ENCODE measurements around the gene NNMT. TPM values are rescaled to one million over a fixed set of nuclear protein-coding genes. Genes with fewer than 3 reads are reported as not detected.
A peak's percentile ranks its signal among the peaks of the same experiment; 100 is the strongest.

The NNMT gene
- total RNA-seq, 1 donor from 2014 or later, result 0.82 TPM

GRCh38 chr11:114317787-114318137 lies 21.6 kb downstream of the NNMT start:
- peak; percentile 59 for TF ChIP-seq CTCF (conservative IDR thresholded peaks at IDR 0.05)
- H3K27ac Mint-ChIP-seq (ENCODE audit: unreplicated experiment), result no peak overlapping the region

GRCh38 chr11:114318361-114318760 lies 22.2 kb downstream of the NNMT start:
- Mint-ChIP-seq H3K4me3 (no peak overlapping the region), H3K9me3 (no peaks in the 10 kb centered on the region), H3K27me3 (ENCODE audit: low read depth) (peaks cover 15% of the 10 kb centered on the region), H3K36me3 (ENCODE audit: low read depth) (no peaks in the 10 kb centered on the region), H3K4me1 (peaks cover 7% of the 10 kb centered on the region), H3K27ac (ENCODE audit: unreplicated experiment) (no peak overlapping the region)
- TF ChIP-seq CTCF (conservative IDR thresholded peaks at IDR 0.05), result no peak
- no peak for DNase-seq (ENCODE audit: low read depth, low spot score)

More at GRCh38 chr11:114317787-114318137, 21.6 kb downstream of the NNMT start:
- Mint-ChIP-seq H3K4me1 (peaks cover 7% of the 10 kb centered on the region), H3K4me3 (no peak overlapping the region), H3K27me3 (ENCODE audit: low read depth) (peaks cover 15% of the 10 kb centered on the region), H3K36me3 (ENCODE audit: low read depth) (no peaks in the 10 kb centered on the region), H3K9me3 (no peaks in the 10 kb centered on the region)
- peak; percentile 7 for DNase-seq (ENCODE audit: low read depth, low spot score)

DNA sequence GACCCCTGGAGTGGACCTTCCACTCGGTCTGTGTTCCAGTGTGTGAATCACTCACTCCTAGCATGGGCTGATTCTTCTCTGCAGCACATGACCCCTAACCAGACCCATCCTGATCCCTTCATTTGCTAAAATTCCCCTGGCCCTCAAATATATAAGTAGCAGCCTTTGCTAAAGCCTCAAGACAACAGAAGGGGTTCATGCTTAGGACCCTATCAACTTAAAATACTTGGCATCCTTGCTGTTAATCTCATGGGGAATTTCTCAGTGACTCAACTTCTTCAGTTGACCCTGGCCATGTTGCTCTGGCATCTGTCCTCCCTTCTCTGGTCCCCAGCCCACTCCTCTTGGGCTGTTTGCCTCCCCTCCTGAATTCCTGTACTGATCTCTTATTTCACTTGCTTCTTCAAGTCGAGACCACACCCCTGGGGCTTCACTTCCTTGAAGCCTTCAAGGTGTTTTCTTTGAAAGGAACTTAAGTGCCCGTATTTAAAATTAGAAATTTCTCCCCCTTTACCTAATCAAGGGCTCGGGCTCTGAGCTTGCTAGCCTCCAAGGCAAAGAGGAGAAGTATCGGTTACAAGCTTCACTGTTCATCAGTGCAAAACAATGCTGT lies 23.6 kb downstream of the NNMT start:
- Mint-ChIP-seq H3K4me3 (no peak overlapping the region), H3K27ac (ENCODE audit: unreplicated experiment) (no peak overlapping the region), H3K36me3 (ENCODE audit: low read depth) (no peaks in the 10 kb centered on the region), H3K4me1 (peaks cover 7% of the 10 kb centered on the region), H3K27me3 (ENCODE audit: low read depth) (peaks cover 17% of the 10 kb centered on the region), H3K9me3 (peaks cover 6% of the 10 kb centered on the region)
- no peak for DNase-seq (ENCODE audit: low read depth, low spot score)
- TF ChIP-seq CTCF (conservative IDR thresholded peaks at IDR 0.05), result no peak

DNA sequence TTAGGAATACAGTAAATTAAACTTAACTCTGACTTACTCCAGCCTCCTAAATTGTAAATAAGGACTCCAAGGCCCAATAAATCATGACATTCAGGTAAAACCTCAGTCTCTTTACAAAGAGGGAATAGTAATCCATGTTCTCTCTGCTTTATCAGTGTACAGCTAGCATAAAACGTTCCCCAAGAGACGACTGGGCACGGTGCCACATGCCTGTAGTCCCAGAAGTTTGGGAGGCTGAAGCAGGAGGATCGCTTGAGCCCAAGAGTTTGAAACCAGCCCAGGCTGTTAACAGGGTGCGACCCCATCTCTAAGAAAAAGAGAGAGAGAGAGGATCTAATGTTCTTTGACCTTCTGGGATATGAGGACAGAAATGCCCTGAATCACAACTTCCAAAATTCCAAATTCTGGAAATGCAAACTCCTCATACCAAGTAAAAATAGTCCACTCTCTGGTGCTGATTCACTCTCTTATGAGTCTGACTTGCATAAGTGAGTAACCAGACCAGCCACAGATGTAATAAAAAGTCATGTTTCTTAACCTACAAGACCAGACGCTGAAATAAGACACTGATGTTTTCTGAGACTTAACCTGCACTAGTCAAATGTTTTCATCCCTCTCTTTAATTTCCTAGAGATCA lies 25.5 kb downstream of the NNMT start:
- Mint-ChIP-seq H3K27ac (ENCODE audit: unreplicated experiment) (no peak overlapping the region), H3K27me3 (ENCODE audit: low read depth) (peaks cover 11% of the 10 kb centered on the region), H3K9me3 (peaks cover 8% of the 10 kb centered on the region), H3K4me3 (no peak overlapping the region), H3K36me3 (ENCODE audit: low read depth) (no peaks in the 10 kb centered on the region), H3K4me1 (no peaks in the 10 kb centered on the region)
- no peak for DNase-seq (ENCODE audit: low read depth, low spot score)
- no peak for TF ChIP-seq CTCF (conservative IDR thresholded peaks at IDR 0.05)

DNA sequence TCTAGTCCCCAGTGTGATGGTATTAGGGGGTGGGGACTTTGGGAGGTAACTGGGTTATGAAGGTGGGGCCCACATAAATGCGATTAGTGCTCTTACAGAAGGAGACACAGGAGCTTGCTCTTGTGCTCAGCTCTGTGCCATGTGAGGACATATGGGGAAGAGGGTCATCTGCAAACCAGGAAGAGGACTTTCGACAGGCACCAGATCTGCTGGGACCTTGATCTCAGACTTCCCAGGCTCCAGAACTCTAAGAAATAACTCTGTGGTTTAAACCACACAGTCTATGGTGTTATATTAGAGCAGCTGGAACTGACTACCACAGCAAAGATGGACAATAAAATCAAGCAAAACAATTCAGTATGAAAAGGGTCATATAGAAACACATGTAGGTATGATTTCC lies 26.7 kb downstream of the NNMT start:
- no peak for TF ChIP-seq CTCF (conservative IDR thresholded peaks at IDR 0.05)
- peaks cover 11% of the 10 kb centered on the region for H3K27me3 Mint-ChIP-seq (ENCODE audit: low read depth)
- no peak for DNase-seq (ENCODE audit: low read depth, low spot score)
- H3K27ac Mint-ChIP-seq (ENCODE audit: unreplicated experiment), result no peak overlapping the region
- peaks cover 8% of the 10 kb centered on the region for H3K9me3 Mint-ChIP-seq
- no peaks in the 10 kb centered on the region for H3K4me1 Mint-ChIP-seq
- no peaks in the 10 kb centered on the region for H3K36me3 Mint-ChIP-seq (ENCODE audit: low read depth)
- H3K4me3 Mint-ChIP-seq, result no peak overlapping the region

Data from neural crest cell (in vitro differentiated cells).